ENCODE data around the gene NONO.
A peak's percentile ranks its signal among the peaks of the same experiment; 100 is the strongest.
"Not testable (repeated sequence)": the region's sequence is repeated elsewhere in the genome, so short reads cannot be mapped to it uniquely, and the experiment has no call there.

NONO gene, protein sequence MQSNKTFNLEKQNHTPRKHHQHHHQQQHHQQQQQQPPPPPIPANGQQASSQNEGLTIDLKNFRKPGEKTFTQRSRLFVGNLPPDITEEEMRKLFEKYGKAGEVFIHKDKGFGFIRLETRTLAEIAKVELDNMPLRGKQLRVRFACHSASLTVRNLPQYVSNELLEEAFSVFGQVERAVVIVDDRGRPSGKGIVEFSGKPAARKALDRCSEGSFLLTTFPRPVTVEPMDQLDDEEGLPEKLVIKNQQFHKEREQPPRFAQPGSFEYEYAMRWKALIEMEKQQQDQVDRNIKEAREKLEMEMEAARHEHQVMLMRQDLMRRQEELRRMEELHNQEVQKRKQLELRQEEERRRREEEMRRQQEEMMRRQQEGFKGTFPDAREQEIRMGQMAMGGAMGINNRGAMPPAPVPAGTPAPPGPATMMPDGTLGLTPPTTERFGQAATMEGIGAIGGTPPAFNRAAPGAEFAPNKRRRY

DNA sequence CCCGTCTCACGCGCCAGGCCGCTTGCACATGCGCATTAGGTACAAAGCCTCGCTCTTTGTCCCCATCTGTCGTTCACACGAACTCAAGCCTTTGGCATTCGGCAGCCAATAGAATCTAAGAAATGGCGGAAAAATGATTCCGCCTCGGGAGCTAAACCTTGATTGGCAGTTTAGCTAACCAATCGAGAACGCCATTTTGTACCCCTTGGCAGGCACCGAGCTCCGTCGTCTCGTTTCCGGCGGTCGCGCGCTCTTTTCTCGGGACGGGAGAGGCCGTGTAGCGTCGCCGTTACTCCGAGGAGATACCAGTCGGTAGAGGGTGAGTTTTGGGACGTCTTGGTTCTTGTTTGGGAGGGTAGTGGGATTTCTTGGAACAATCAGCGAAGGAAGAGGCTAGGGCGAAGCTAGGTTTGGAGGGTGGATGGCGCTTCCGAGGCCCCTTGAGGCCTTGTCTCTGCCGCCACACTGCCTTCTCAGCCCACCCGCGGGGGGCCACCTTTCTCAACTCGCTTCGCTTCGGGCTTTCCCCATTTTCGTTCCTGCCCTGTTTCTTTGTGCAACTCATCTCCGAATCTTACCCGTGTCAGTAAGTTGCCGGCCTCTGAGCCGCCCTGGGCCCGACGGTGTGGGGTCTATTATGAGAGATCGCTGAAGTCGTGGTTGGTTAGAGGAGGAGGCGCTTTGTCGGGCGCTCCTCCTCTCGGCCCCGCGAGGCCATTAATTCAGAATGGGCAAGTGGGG, at the start of gene NONO:
Gene NONO (plus strand): TSS at position 233 of the 741 bp plus-strand sequence. CDS start 7,003 bp downstream, outside the sequence.
- peak; percentile 75 for DNase-seq (ENCODE audit: low spot score)

DNA sequence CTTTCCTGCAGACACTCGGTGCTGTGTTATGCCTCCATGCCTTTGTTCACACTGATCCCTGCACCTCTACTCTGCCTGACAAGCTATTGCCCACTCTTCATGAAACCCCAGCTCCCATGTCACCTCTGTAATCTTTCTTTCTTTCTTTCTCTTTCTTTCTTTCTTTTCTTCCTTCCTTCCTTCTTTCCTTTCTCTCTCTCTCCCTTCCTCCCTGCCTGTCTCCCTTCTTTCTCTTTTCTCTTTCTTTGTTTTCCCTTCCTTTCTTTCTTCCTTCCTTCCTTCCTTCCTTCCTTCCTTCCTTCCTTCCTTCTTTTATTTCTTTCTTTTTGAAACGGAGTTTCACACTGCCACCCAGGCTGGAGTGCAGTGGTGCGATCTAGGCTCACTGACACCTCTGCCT, 48.0 kb upstream of the NONO start:
- DNase-seq (ENCODE audit: low spot score) = no peak

DNA sequence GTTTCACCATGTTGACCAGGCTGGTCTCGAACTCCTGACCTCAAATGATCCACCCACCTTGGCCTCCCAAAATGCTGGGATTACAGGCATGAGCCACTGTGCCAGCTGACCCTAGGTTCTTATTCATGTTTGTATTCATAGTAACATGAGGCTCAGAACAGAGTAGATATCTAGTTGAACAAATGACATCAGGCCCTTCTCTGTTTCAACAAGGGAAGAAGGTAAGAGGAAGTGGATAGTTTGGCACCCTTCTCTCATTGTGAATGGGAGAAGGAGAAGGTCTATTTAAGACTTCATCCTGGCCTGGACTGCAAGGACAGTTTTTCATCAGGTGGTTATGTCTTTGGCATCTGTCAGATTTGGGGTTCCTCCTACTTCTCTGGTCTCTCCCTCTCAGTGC, 46.6 kb upstream of the NONO start:
- no peak for DNase-seq (ENCODE audit: low spot score)

DNA sequence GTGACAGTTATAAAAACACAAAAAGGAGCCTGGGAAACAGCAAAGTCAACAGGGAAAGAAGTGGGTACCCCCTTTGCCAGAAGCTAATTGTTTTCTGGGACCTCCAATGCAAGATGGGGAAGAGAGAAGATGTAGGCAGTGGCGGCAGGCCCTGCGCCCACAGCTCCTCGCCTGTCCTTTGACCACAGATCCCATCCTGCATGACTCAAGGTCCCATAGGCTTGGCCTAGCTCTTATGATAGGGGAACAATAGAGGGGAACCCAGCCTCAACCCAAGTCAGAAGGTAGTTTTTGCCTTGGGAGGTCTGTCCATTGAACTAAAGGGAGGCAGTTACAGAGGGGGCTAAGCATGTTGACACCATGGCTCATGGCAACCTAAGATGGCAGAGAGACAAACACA, 43.7 kb upstream of the NONO start:
- no peak for DNase-seq (ENCODE audit: low spot score)

DNA sequence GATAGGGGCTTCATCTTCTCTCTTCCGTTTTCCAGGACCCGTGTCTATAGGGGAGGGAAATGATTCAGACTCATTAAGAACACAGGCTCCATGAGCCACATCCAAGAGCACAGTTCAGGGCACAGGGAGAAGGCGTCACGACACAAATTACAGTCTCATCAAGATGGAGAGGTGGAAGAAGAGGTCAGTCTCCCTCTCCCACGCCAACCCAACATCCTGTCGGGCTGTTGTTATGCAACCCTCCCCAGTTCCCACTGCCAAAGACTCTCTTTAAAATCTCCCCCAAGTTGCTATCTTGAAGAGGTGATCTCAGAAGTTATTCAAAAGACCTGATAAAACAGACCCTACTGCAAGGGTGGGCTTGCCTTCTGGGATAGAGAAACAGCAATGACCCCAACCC, 42.1 kb upstream of the NONO start:
- DNase-seq (ENCODE audit: low spot score) = no peak

DNA sequence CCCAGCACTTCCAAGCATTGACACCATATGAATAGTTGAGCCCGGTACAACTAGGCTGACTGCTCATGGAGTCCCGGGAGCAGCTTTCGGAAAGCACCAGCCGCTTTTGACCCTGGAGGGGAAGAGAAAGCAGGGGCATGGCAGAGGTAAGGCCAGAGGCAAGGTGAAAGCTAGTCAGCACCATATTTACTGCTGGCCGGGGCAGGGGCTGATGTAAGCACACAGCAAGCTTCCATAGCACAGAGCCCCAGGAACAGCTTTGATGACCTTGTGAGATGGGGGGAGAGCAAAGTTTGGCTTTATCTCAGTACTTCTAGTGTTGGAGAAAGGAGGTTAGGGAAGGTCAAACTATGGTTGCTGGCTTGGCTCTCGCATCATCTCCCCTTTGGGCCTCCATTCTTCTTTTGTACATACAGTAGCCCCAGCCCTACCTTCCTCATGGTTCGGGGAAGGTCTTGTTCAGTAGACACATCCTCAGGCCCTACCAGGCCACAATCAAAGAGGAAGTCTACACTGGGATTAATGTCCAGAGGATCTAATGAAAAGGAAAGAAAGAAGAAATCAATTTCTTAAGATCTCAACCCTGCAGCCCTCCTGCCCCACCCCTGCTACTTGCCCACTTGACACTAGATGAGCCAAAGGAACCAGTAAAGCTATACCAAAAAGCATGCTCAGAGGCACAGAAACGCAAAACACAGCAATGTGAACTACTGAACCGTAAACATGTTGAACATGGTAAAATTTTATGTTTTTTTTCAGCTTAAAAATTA, 38.9 kb upstream of the NONO start:
- no peak for DNase-seq (ENCODE audit: low spot score)

DNA sequence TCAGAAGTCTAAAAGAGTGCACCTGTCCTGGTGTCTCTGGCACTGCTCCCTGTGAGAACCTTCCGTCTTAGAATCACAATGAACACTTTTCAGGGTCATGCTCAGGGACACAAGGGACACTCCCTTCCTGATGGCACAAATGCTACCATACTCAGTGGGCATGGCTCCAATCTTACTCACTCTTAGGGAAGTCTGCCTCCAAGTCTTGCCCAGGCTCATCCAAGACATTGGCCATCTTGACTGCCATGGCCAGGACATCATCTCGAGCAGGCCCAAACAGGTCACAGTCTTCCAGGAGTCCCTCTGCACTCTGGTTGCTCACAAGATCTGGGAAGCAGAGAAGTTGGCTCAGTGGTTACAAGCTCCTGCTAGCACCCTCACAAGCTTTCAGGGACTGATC, 38.3 kb upstream of the NONO start:
- DNase-seq (ENCODE audit: low spot score) = no peak

DNA sequence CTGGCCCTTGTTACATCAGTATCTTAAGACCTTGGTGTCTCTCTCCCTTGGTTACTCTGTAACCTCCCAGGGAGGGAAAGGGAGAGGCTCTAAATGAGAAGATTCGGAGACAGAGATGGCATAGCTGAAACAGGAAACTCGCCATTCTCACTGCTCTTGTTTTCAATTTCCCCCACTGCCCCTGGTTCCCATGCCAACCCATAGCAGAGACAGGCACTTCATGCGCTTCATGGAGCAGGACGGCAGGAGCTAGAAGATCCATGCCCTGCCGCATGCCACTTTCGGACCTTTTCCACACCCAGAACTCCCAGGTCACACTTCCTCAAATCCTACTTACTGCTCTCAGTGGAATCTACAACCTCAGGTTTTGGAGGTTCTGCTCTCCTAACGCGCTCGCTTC, 32.6 kb upstream of the NONO start:
- DNase-seq (ENCODE audit: low spot score) = no peak

DNA sequence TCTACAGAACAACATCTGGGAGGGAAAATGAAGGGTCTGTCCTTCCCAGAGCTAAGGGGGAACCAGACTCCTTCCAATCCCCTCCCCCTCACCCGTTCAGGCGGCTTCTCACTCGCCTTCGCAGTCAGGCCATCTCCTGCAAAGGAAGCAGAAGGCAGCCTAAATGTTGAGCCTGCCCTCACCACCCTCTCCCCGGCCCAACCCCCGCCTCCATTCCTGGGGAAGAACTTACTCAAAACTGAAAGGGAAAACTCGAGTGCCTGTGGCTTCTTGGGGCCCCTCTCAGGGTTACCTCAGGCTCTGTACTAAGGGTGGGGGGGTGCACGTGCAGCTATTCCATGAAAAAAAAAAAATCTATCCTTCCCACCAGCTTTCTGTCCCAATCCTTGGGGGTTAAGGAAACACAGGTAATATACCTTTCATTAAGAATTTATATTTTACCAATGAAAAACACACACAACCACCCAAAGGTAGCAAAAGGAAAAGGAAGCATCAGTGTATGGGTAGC, 31.9 kb upstream of the NONO start:
- DNase-seq (ENCODE audit: low spot score) = no peak

DNA sequence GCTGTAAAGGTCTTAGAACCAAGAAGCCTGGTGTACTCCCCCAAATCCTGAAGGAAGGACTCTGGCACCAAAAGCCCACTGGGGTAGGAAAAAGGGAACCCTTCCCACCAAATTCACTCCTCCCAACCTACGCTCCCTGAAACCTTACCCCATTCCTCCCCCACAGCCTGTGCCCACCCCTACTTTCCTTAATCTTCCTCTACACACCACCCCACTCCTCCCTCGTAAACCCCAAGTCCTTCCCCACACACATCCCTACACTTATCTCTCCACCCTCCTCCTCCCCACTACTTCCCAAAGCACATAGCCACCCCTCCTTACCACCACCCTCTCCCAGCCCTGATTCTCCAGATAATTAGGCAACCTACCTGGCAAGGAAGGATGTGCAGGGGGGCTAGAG, 31.2 kb upstream of the NONO start:
- DNase-seq (ENCODE audit: low spot score) = no peak

DNA sequence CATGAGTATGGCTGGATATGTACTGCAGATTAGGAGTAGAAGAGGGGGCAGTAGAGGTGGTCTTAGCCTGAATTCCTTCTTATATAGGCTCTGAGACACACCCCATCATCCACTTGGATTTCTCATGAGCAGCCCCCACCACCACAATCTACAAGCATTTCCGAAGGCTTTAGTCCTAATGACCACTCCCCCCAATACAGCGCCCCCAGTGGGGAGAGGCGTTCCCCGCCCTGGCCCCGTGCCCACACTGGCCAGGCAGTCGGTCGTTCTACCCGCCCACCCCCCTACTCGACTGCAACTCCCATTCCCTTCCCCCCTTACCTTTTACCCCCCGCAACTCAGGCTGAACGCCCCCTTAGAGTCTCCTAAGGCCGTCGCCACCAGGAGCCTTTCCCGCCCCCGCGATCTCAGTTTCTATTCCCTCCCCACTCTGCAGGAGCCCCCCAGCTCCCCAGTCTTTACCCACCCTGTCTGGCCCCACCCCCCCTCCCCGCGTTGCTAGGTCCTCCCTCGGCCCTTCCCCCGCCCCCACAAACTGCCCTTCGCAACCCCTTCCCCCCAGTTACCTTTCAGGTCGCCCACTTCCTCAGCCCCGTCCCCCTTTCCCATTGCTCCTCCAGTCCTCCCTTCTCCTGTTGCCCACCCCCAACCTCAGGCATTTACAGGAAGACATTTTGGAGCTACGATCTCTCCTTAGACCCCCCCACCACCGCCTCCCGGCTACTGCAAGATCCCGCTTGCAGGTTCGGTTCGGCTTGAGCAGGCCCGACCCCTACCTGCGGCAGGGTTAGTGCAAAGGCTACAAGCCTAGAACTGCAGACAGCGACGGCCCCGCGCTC, 30.0 kb upstream of the NONO start:
- DNase-seq (ENCODE audit: low spot score) = peak; percentile 48

DNA sequence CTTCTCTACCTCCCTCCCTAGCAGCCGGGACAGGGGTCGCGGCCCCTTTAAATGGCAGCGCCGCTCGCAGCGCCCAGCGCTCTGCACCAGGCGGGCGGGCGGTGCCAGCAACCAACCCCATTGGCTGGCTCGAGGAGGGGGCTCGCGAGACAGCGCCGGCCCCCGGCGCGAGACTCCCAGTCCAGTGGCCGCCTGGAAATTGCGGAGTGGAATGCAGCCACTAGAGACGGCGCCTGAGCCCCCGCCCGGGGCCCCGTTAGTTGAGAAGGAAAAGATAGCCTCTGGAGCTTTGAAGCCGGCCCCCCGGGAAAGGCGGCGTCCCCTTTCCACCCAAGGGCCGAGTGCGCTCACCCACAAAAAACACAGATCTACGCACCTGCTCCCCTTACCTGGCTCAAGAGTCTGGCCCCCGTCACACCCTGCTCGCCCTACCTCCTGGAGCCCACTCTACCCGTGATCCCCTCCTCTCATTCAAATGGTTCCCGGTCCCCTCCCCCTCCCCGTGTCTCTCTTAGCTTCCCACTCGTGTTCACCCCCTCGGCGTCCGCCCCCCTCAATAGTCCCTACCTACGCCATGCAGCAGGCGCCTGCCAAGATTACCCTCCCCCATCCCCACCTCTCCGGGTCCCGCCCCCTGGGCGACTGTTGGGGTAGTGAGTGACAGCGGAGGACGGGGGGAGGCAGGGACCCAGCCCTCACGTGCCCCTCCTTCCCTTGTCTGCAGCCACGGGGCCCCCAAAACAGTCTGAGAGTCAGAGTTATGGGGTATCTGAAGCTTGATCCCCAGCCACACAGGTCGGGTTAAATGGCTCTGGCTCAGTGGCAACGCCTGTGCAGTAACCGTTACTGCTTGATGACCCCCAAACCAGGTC, 29.1 kb upstream of the NONO start, which contains the start of gene ZMYM3:
Gene ZMYM3 (minus strand): TSS at position 49 of the 872 bp plus-strand sequence. CDS start 885 bp downstream, outside the sequence.
- DNase-seq (ENCODE audit: low spot score) = peak; percentile 86

DNA sequence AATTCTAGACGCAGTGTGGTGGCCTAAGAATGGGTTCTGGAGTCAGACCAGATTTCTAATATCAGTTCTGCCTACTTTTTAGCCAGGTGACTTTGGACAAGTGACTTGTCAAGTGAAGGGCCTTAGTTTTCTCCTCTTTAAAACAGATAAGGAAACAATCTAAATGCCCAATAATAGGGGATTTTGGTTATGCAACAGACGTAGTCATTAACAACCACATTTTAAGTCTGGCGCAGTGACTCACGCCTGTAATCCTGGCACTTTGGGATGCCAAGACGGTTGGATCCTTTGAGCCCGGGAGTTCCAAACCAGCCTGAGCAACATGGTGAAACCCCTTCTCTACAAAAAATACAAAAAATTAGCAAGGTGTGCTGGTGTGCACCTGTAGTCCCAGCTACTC, 27.4 kb upstream of the NONO start:
- DNase-seq (ENCODE audit: low spot score) = no peak

DNA sequence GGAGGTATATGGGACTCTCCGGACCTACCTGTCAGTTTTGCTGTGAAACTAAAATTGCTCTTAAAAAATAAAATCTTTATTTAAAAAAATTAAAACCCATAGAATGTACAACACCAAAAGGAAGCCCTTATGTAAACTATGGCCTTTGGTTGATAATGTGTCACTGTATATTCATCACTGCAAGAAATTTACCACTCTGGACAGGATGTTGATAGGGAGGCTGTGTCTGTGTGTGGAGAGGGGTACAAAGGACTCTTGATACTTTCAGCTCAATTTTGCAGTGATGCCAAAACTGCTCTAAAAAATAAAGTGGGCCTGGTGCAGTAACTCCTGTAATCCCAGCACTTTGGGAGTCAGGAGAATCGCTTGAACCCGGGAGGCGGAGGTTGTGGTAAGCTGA, 26.6 kb upstream of the NONO start:
- no peak for DNase-seq (ENCODE audit: low spot score)

DNA sequence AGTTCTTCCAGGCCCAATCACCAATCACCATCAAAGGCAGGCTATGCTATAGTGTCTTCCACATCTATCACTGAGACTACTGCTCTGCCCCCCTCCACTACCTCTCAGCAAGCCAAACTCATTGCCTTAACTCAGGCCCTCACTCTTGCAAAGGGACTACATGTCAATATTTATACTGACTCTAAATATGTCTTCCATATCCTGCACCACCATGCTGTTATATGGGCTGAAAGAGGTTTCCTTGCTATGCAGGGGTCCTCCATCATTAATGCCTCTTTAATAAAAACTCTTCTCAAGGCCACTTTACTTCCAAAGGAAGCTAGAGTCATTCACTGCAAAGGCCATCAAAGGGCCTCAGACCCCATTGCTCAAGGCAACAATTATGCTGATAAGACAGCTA, 14.8 kb upstream of the NONO start:
- DNase-seq (ENCODE audit: low spot score) = not testable (repeated sequence)

DNA sequence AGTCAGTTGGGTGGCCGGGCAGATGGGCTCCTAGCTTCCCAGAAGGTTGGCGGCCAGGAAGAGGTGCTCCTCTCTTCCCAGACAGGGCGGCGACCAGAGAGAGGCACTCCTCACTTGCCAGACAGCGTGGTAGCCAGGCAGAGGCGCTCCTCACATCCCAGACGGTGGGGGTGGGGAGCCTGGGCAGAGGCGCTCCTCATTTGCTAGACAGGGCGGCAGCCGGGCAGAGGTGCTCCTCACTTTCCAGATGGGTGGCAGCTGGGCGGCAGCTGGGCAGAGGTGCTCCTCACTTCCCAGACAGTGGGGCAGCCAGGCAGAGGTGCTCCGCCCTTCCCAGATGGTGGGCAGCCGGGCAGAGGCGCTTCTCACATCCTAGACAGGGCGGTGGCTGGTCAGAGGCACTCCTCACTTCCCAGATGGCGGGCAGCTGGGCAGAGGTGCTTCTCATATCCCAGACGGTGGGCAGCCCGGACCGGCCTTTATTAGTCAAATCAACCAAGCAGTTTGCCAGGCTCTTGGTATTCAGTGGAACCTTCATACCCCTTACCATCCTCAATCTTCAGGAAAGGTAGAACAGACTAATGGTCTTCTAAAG, 13.5 kb upstream of the NONO start:
- DNase-seq (ENCODE audit: low spot score) = no peak

DNA sequence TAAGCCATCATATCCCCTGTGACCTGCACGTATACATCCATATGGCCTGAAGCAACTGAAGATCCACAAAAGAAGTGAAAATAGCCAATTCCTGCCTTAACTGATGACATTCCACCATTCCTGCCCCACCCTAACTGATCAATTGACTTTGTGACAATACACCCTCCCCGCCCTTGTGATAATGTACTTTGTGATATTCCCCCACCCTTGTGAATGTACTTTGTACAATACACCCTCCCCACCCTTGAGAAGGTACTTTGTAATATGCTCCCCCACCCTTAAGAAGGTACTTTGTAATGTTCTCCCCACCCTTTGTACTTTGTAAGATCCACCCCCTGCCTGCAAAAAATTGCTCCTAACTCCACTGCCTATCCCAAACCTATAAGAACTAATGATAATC, 11.1 kb upstream of the NONO start:
- DNase-seq (ENCODE audit: low spot score) = not testable (repeated sequence)

DNA sequence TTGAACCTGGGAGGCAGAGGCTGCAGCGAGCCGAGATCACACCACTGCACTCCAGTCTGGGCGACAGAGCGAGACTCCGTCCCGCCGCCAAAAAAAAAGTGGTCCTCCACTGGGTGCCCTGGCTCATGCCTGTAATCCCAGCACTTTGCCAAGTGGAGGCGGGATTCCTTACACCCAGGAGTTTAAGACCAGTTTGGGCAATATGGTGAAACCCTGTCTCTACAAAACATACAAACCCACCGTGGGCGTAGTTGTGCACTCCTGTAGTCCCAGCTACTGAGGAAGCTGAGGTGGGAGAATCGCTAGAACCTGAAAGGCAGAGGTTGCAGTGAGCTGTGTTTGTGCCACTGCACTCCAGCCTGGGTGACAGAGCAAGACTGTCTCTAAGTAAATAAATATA, 2.1 kb upstream of the NONO start:
- DNase-seq (ENCODE audit: low spot score) = not testable (repeated sequence)

DNA sequence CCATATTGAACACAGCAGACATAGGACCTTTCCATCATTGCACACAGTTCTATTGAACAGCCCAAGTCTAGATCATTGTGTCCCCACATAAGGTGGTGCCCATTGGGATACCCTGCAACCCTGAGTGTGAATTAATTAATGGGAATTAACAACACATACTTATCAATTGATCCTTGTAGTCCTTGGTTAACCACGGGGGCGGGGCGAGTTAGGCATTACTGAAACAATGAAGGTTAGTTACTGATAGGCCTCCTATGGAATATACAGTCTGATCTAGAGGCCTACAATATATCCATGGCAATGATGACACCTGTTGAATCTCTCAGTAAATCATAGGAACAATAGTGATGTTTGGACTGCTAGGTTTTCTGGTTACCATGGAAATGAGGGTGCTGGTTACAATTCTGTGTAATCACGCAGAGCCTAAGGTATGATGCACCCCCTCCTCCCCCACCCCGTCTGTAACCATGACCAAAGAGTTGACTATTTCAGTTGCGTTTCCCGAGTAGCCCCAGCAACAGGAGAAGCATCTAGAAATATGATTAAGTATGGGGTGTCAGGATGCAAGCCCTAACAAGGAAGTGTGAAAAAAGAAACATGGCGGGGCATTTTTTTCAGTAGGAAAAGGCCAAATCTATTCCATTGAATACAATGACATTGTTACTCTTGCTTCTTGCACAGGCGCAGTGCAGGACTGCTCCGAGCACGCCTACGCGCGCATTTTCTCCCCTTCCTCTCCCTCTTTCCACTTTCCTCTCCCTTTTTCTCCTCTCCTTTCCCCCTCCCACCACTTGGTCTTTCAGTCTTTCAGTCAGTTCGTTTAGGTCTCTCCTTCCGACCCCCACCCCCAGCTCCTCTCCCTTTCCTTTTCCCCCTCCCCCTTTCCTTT, 677 bp upstream of the NONO start:
- DNase-seq (ENCODE audit: low spot score) = no peak
